Measurements from ENCODE around the gene ZNF609.

The ZNF609 gene

GRCh38 chr15:64521201-64521600, 60.8 kb downstream of the ZNF609 start:
- Histone ChIP-seq H3K27me3 (ENCODE audit: control insufficient read depth, insufficient read depth, low read length) (no peaks in the 10 kb centered on the region), H3K9me3 (ENCODE audit: control insufficient read depth, low read length) (no peaks in the 10 kb centered on the region), H3K4me1 (ENCODE audit: control insufficient read depth, insufficient read depth, low read length) (peaks cover 21% of the 10 kb centered on the region), H3K9ac (ENCODE audit: low read length) (no peak overlapping the region), H3K36me3 (ENCODE audit: control insufficient read depth, insufficient read depth, low read length) (no peaks in the 10 kb centered on the region), H3K4me3 (ENCODE audit: low read length) (no peak overlapping the region)

GRCh38 chr15:64521726-64522164, 61.4 kb downstream of the ZNF609 start:
- H3K27me3 ChIP-seq (ENCODE audit: control insufficient read depth, insufficient read depth, low read length), result no peaks in the 10 kb centered on the region
- H3K4me3 ChIP-seq (ENCODE audit: low read length), result no peak overlapping the region
- no peaks in the 10 kb centered on the region for H3K36me3 ChIP-seq (ENCODE audit: control insufficient read depth, insufficient read depth, low read length)
- H3K9me3 ChIP-seq (ENCODE audit: control insufficient read depth, low read length), result no peaks in the 10 kb centered on the region
- H3K4me1 ChIP-seq (ENCODE audit: control insufficient read depth, insufficient read depth, low read length), result peaks cover 21% of the 10 kb centered on the region
- H3K9ac ChIP-seq (ENCODE audit: low read length), result no peak overlapping the region

- Histone ChIP-seq H3K9me3 (ENCODE audit: control insufficient read depth, low read length) (no peaks in the 10 kb centered on the region), H3K27me3 (ENCODE audit: control insufficient read depth, insufficient read depth, low read length) (no peaks in the 10 kb centered on the region), H3K4me3 (ENCODE audit: low read length) (no peak overlapping the region), H3K9ac (ENCODE audit: low read length) (no peak overlapping the region), H3K36me3 (ENCODE audit: control insufficient read depth, insufficient read depth, low read length) (no peaks in the 10 kb centered on the region), H3K4me1 (ENCODE audit: control insufficient read depth, insufficient read depth, low read length) (peaks cover 21% of the 10 kb centered on the region)
Observed at GRCh38 chr15:64522226-64522823, 61.9 kb downstream of the ZNF609 start.

- Histone ChIP-seq H3K9ac (ENCODE audit: low read length) (no peak overlapping the region), H3K4me1 (ENCODE audit: control insufficient read depth, insufficient read depth, low read length) (peaks cover 21% of the 10 kb centered on the region), H3K9me3 (ENCODE audit: control insufficient read depth, low read length) (no peaks in the 10 kb centered on the region), H3K27me3 (ENCODE audit: control insufficient read depth, insufficient read depth, low read length) (no peaks in the 10 kb centered on the region), H3K4me3 (ENCODE audit: low read length) (no peak overlapping the region), H3K36me3 (ENCODE audit: control insufficient read depth, insufficient read depth, low read length) (no peaks in the 10 kb centered on the region)
Observed at GRCh38 chr15:64523240-64523639, 62.9 kb downstream of the ZNF609 start.

- Histone ChIP-seq H3K27me3 (ENCODE audit: control insufficient read depth, insufficient read depth, low read length) (no peaks in the 10 kb centered on the region), H3K9me3 (ENCODE audit: control insufficient read depth, low read length) (no peaks in the 10 kb centered on the region), H3K9ac (ENCODE audit: low read length) (no peak overlapping the region), H3K4me3 (ENCODE audit: low read length) (no peak overlapping the region), H3K36me3 (ENCODE audit: control insufficient read depth, insufficient read depth, low read length) (no peaks in the 10 kb centered on the region), H3K4me1 (ENCODE audit: control insufficient read depth, insufficient read depth, low read length) (peaks cover 21% of the 10 kb centered on the region)
Observed at GRCh38 chr15:64524778-64525177, 64.4 kb downstream of the ZNF609 start.

- no peaks in the 10 kb centered on the region for H3K9me3 ChIP-seq (ENCODE audit: control insufficient read depth, low read length)
- no peaks in the 10 kb centered on the region for H3K36me3 ChIP-seq (ENCODE audit: control insufficient read depth, insufficient read depth, low read length)
- no peak overlapping the region for H3K4me3 ChIP-seq (ENCODE audit: low read length)
- no peaks in the 10 kb centered on the region for H3K27me3 ChIP-seq (ENCODE audit: control insufficient read depth, insufficient read depth, low read length)
- H3K9ac ChIP-seq (ENCODE audit: low read length), result no peak overlapping the region
- peaks cover 16% of the 10 kb centered on the region for H3K4me1 ChIP-seq (ENCODE audit: control insufficient read depth, insufficient read depth, low read length)
Observed at GRCh38 chr15:64525828-64526530, 65.6 kb downstream of the ZNF609 start.

- Histone ChIP-seq H3K27me3 (ENCODE audit: control insufficient read depth, insufficient read depth, low read length) (no peaks in the 10 kb centered on the region), H3K4me1 (ENCODE audit: control insufficient read depth, insufficient read depth, low read length) (peaks cover 1% of the 10 kb centered on the region), H3K4me3 (ENCODE audit: low read length) (no peak overlapping the region), H3K36me3 (ENCODE audit: control insufficient read depth, insufficient read depth, low read length) (no peaks in the 10 kb centered on the region), H3K9me3 (ENCODE audit: control insufficient read depth, low read length) (no peaks in the 10 kb centered on the region), H3K9ac (ENCODE audit: low read length) (no peak overlapping the region)
Observed at GRCh38 chr15:64527263-64527984, 67.0 kb downstream of the ZNF609 start.

- Histone ChIP-seq H3K9ac (ENCODE audit: low read length) (no peak overlapping the region), H3K4me1 (ENCODE audit: control insufficient read depth, insufficient read depth, low read length) (no peaks in the 10 kb centered on the region), H3K4me3 (ENCODE audit: low read length) (no peak overlapping the region), H3K9me3 (ENCODE audit: control insufficient read depth, low read length) (no peaks in the 10 kb centered on the region), H3K27me3 (ENCODE audit: control insufficient read depth, insufficient read depth, low read length) (no peaks in the 10 kb centered on the region), H3K36me3 (ENCODE audit: control insufficient read depth, insufficient read depth, low read length) (no peaks in the 10 kb centered on the region)
Observed at GRCh38 chr15:64528871-64529270, 68.5 kb downstream of the ZNF609 start.

GRCh38 chr15:64530472-64530871, 70.1 kb downstream of the ZNF609 start:
- no peaks in the 10 kb centered on the region for H3K9me3 ChIP-seq (ENCODE audit: control insufficient read depth, low read length)
- no peak overlapping the region for H3K9ac ChIP-seq (ENCODE audit: low read length)
- H3K4me1 ChIP-seq (ENCODE audit: control insufficient read depth, insufficient read depth, low read length), result no peaks in the 10 kb centered on the region
- H3K27me3 ChIP-seq (ENCODE audit: control insufficient read depth, insufficient read depth, low read length), result no peaks in the 10 kb centered on the region
- no peaks in the 10 kb centered on the region for H3K36me3 ChIP-seq (ENCODE audit: control insufficient read depth, insufficient read depth, low read length)
- no peak overlapping the region for H3K4me3 ChIP-seq (ENCODE audit: low read length)

GRCh38 chr15:64530918-64531317, 70.5 kb downstream of the ZNF609 start:
- no peaks in the 10 kb centered on the region for H3K9me3 ChIP-seq (ENCODE audit: control insufficient read depth, low read length)
- H3K9ac ChIP-seq (ENCODE audit: low read length), result no peak overlapping the region
- no peak overlapping the region for H3K4me3 ChIP-seq (ENCODE audit: low read length)
- no peaks in the 10 kb centered on the region for H3K4me1 ChIP-seq (ENCODE audit: control insufficient read depth, insufficient read depth, low read length)
- no peaks in the 10 kb centered on the region for H3K36me3 ChIP-seq (ENCODE audit: control insufficient read depth, insufficient read depth, low read length)
- no peaks in the 10 kb centered on the region for H3K27me3 ChIP-seq (ENCODE audit: control insufficient read depth, insufficient read depth, low read length)

GRCh38 chr15:64532521-64533315, 72.3 kb downstream of the ZNF609 start:
- H3K9ac ChIP-seq (ENCODE audit: low read length), result no peak overlapping the region
- H3K4me3 ChIP-seq (ENCODE audit: low read length), result no peak overlapping the region
- H3K4me1 ChIP-seq (ENCODE audit: control insufficient read depth, insufficient read depth, low read length), result peaks cover 12% of the 10 kb centered on the region
- H3K27me3 ChIP-seq (ENCODE audit: control insufficient read depth, insufficient read depth, low read length), result no peaks in the 10 kb centered on the region
- H3K9me3 ChIP-seq (ENCODE audit: control insufficient read depth, low read length), result no peaks in the 10 kb centered on the region
- H3K36me3 ChIP-seq (ENCODE audit: control insufficient read depth, insufficient read depth, low read length), result no peaks in the 10 kb centered on the region
